Measurements from ENCODE around the gene LIN54. TPM values are rescaled to one million over a fixed set of nuclear protein-coding genes. Genes with fewer than 3 reads are reported as not detected.
A peak's percentile ranks its signal among the peaks of the same experiment; 100 is the strongest.

Gene LIN54
- total and polyA plus RNA-seq, 9 of the 15 experiments (the other 6 are each of a cell fraction or from before 2014, with no cell fraction given) = 2.2 to 22.5 (median 15.8) TPM

DNA sequence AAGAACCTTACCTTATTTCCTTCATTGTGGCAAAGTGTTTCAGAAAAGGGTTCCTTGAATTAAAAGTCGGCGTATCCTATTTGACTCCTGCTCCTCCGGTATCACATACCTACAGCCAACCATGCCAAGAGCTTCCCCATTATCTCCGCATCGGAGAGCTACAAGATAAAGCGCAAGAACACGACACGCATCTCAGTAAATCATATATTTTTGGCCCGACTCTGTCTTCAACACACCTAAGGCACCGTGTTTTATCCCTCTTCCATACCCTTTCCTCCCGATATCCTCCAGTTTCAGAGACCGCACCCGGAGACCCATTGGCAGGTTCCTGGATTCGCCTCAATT, 110.6 kb downstream of the LIN54 start (continued):
- TF ChIP-seq ARID2 (IDR thresholded peaks at IDR 0.05) (peak; percentile 62; the same call in 1 of the 2 replicates), ZNF263 (CRISPR knock-in tag; IDR thresholded peaks at IDR 0.05; ENCODE audit: borderline replicate concordance) (no peak), TAL1 (IDR thresholded peaks at IDR 0.05) (0 out of 2 replicates have a peak, but pooled peaks have one; percentile 17), ZNF253 (CRISPR knock-in tag; conservative IDR thresholded peaks at IDR 0.05) (0 out of 2 replicates have a peak, but pooled peaks have one; percentile 20), PTRF (tag; IDR thresholded peaks at IDR 0.05) (no peak), MCM7 (IDR thresholded peaks at IDR 0.05) (peak in 1 of 2 experiments; percentile 63; a peak in 1 of 4 replicates), NR2C1 (IDR thresholded peaks at IDR 0.05) (no peak), NR2C1 (tag; IDR thresholded peaks at IDR 0.05) (no peak), YY1 (IDR thresholded peaks at IDR 0.05; ENCODE audit: borderline replicate concordance in 1 of 3, control insufficient read depth in 1 of 3, extremely low read depth in 1 of 3, insufficient read depth in 3 of 3, insufficient read length in 1 of 3, insufficient replicate concordance in 2 of 3, low read depth in 1 of 3, low read length in 2 of 3) (no peak), ZFPM2 (CRISPR knock-in tag; IDR thresholded peaks at IDR 0.05) (0 out of 2 replicates have a peak, but pooled peaks have one; percentile 18), CHD2 (IDR thresholded peaks at IDR 0.05; ENCODE audit: low read depth, low read length) (no peak), CBFA2T2 (conservative IDR thresholded peaks at IDR 0.05) (no peak), ASH1L (IDR thresholded peaks at IDR 0.05; ENCODE audit: borderline replicate concordance, low read depth, partially characterized antibody) (no peak), ZC3H8 (IDR thresholded peaks at IDR 0.05) (0 out of 2 replicates have a peak, but pooled peaks have one; percentile 45), PHB2 (IDR thresholded peaks at IDR 0.05; ENCODE audit: low read depth) (no peak), NFRKB (IDR thresholded peaks at IDR 0.05; ENCODE audit: low read depth) (peak; percentile 93; the same call in 1 of the 2 replicates), DPF2 (IDR thresholded peaks at IDR 0.05) (peak; percentile 64; the same call in 1 of the 2 replicates), MAFK (IDR thresholded peaks at IDR 0.05; ENCODE audit: low read length) (no peak), SAFB2 (IDR thresholded peaks at IDR 0.05; ENCODE audit: borderline replicate concordance, low read depth, low read length, severe bottlenecking) (no peak), ZNF507 (tag; conservative IDR thresholded peaks at IDR 0.05) (no peak), ZNF311 (CRISPR knock-in tag; IDR thresholded peaks at IDR 0.05) (no peak), SAP30 (IDR thresholded peaks at IDR 0.05; ENCODE audit: borderline replicate concordance, insufficient read depth, low read depth, low read length, poor library complexity, severe bottlenecking) (peak; percentile 37), MIER1 (IDR thresholded peaks at IDR 0.05; ENCODE audit: low read depth) (peak; percentile 32; the same call in 1 of the 2 replicates)
- TF ChIP-seq, protein P1, sequence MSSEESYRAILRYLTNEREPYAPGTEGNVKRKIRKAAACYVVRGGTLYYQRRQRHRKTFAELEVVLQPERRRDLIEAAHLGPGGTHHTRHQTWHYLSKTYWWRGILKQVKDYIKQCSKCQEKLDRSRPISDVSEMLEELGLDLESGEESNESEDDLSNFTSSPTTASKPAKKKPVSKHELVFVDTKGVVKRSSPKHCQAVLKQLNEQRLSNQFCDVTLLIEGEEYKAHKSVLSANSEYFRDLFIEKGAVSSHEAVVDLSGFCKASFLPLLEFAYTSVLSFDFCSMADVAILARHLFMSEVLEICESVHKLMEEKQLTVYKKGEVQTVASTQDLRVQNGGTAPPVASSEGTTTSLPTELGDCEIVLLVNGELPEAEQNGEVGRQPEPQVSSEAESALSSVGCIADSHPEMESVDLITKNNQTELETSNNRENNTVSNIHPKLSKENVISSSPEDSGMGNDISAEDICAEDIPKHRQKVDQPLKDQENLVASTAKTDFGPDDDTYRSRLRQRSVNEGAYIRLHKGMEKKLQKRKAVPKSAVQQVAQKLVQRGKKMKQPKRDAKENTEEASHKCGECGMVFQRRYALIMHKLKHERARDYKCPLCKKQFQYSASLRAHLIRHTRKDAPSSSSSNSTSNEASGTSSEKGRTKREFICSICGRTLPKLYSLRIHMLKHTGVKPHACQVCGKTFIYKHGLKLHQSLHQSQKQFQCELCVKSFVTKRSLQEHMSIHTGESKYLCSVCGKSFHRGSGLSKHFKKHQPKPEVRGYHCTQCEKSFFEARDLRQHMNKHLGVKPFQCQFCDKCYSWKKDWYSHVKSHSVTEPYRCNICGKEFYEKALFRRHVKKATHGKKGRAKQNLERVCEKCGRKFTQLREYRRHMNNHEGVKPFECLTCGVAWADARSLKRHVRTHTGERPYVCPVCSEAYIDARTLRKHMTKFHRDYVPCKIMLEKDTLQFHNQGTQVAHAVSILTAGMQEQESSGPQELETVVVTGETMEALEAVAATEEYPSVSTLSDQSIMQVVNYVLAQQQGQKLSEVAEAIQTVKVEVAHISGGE (CRISPR knock-in tag; IDR thresholded peaks at IDR 0.05) = no peak
- TF ChIP-seq, protein P2, sequence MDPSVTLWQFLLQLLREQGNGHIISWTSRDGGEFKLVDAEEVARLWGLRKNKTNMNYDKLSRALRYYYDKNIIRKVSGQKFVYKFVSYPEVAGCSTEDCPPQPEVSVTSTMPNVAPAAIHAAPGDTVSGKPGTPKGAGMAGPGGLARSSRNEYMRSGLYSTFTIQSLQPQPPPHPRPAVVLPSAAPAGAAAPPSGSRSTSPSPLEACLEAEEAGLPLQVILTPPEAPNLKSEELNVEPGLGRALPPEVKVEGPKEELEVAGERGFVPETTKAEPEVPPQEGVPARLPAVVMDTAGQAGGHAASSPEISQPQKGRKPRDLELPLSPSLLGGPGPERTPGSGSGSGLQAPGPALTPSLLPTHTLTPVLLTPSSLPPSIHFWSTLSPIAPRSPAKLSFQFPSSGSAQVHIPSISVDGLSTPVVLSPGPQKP (CRISPR knock-in tag; IDR thresholded peaks at IDR 0.05) = no peak
- TF ChIP-seq, protein P3, sequence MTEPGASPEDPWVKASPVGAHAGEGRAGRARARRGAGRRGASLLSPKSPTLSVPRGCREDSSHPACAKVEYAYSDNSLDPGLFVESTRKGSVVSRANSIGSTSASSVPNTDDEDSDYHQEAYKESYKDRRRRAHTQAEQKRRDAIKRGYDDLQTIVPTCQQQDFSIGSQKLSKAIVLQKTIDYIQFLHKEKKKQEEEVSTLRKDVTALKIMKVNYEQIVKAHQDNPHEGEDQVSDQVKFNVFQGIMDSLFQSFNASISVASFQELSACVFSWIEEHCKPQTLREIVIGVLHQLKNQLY (CRISPR knock-in tag; conservative IDR thresholded peaks at IDR 0.05) = no peak
